RCC 7860 (cell line): ENCODE results near the gene SCNN1A.

ENCODE experiments used
- DNase-seq: peaks from one replicate; pipeline ENCODE4 v3.0.0-alpha.2; 2015; ENCODE audit warnings: low spot score
- FAIRE-seq: peaks from 2 replicates; lab custom pipeline; 2012; peaks lifted over from hg19 to GRCh38; lab: Jason Lieb, UNC

The SCNN1A gene

GRCh38 chr12:6323340-6323994, 51.9 kb downstream of the SCNN1A start:
- DNase-seq = peak; percentile 91
- FAIRE-seq = peak; percentile 90

GRCh38 chr12:6322969-6323339, 52.4 kb downstream of the SCNN1A start:
- no peak for FAIRE-seq
- DNase-seq = no peak

- FAIRE-seq (no peak), DNase-seq (no peak)
Observed at GRCh38 chr12:6322352-6322751, 53.0 kb downstream of the SCNN1A start.

GRCh38 chr12:6321905-6322304, 53.5 kb downstream of the SCNN1A start:
- DNase-seq (no peak), FAIRE-seq (no peak)

GRCh38 chr12:6319446-6319845, 55.9 kb downstream of the SCNN1A start:
- no peak for DNase-seq
- FAIRE-seq = no peak

GRCh38 chr12:6318440-6318879, 56.9 kb downstream of the SCNN1A start:
- no peak for DNase-seq
- FAIRE-seq = no peak

- FAIRE-seq (no peak), DNase-seq (no peak)
Observed at GRCh38 chr12:6317693-6318439, 57.5 kb downstream of the SCNN1A start.

GRCh38 chr12:6316921-6317692, 58.3 kb downstream of the SCNN1A start:
- DNase-seq = no peak
- FAIRE-seq = no peak

- DNase-seq (no peak), FAIRE-seq (no peak)
Observed at GRCh38 chr12:6315704-6316597, 59.4 kb downstream of the SCNN1A start.

- no peak for DNase-seq
- FAIRE-seq = no peak
Observed at GRCh38 chr12:6315184-6315583, 60.2 kb downstream of the SCNN1A start.

- no peak for FAIRE-seq
- no peak for DNase-seq
Observed at GRCh38 chr12:6314776-6315175, 60.6 kb downstream of the SCNN1A start.

GRCh38 chr12:6313326-6313940, 61.9 kb downstream of the SCNN1A start:
- DNase-seq = no peak
- no peak for FAIRE-seq

- FAIRE-seq (no peak), DNase-seq (no peak)
Observed at GRCh38 chr12:6312529-6313325, 62.6 kb downstream of the SCNN1A start.

- no peak for DNase-seq
- no peak for FAIRE-seq
Observed at GRCh38 chr12:6311822-6312528, 63.4 kb downstream of the SCNN1A start.

GRCh38 chr12:6310771-6311610, 64.4 kb downstream of the SCNN1A start:
- DNase-seq = no peak
- no peak for FAIRE-seq

- no peak for DNase-seq
Observed at GRCh38 chr12:6307529-6307928, 67.8 kb downstream of the SCNN1A start.

GRCh38 chr12:6306599-6307220, 68.7 kb downstream of the SCNN1A start:
- DNase-seq (no peak), FAIRE-seq (no peak)

More at GRCh38 chr12:6307529-6307928, 67.8 kb downstream of the SCNN1A start:
- no peak for FAIRE-seq
